Adrenal gland (tissue), 5 donors: ENCODE data around the gene ADCY5.

Experiments
- CTCF ChIP-seq, 6 experiments: fragments of 450-650 bp in 4 of 6; fragments of 200-600 bp in 2 of 6; sonication (generic) in 1 of 6; IDR thresholded peaks; 1 replicate in 5 of 6; 2 replicates in 1 of 6; pipeline versions ENCODE4 v1.5.1 to v1.8.0; 2016 to 2021; ENCODE audit warnings: antibody characterized with exemption in 6 of 6, mild to moderate bottlenecking in 2 of 6, moderate library complexity in 1 of 6
- POLR2A ChIP-seq, 2 donors: fragments of 450-650 bp; IDR thresholded peaks; one replicate each; pipeline ENCODE4 v1.6.1; 2017; ENCODE audit warnings: antibody characterized with exemption in 2 of 2, mild to moderate bottlenecking in 2 of 2, moderate library complexity in 1 of 2
- donor health status: DM: no; HTN: no; CAD: no.

- TF ChIP-seq POLR2A (IDR thresholded peaks at IDR 0.05) (no peak), CTCF (IDR thresholded peaks at IDR 0.05) (no peak)
These were observed 101.7 kb downstream of the ADCY5 start for GRCh38 chr3:123347205-123347604.
